SK-N-DZ (cell line): Measurements from ENCODE around the gene SNX8.

ENCODE experiments used
- DNase-seq: peaks from one replicate; pipeline ENCODE4 v3.0.0-alpha.2; 2015; ENCODE audit warnings: low spot score

SNX8 gene

DNA sequence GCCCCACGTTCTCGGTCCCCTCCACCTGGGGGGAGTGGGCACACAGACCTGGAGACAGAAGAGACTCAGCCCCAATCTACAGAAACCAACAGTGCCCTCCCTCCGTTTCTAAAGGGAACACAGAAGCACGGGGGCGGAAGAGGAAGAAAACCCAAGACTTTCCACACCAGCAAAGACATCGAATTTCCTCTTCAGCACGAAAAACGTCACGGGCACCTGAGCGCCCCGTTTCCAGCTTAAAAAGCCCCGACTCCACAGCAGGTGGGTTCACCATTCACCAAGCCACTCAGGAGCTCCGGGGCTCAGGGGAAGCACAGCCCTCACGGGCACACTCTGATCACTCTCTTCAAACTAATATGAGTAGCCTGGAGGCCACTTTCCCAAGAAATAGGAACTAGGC is 52.6 kb downstream of the SNX8 start:
- no peak for DNase-seq

DNA sequence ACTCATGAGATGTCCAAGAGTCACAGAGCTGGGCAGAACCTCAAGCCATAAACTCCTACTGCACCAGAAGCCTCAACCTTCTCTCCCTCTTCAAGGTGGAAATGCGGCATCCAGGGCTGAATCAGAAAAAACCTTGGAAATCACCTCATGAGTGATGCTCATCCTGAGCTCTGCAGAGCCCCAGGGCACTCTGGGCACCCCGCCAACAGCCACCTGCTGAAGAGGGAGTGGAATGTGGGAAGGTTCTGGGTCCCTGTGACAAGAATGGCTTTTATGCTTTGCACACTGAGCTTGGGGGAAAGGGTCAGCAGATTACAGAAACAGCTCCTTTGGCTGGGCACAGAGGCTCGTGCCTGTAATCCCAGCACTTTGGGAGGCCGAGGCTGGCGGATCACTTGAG is 53.4 kb downstream of the SNX8 start:
- DNase-seq = no peak

DNA sequence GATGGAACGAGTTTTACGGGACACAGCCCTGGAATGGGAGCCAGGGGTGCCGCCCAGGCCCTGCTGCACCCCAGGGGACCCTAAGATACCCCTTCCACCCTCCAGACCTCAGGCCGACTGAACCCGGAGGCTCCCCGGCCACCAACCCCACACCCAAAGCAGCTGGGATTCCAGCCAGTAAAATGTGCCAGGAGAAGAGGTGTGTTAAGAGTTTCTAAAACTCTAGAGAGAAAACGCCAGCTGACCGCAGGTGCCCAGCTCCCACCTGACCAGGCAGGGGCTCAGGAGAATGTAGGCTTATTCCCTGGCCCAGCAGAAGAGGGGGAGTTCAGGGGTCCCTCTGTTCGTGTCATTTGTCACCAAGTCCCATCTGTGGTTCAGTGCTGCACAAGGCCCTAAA is 54.8 kb downstream of the SNX8 start:
- no peak for DNase-seq

DNA sequence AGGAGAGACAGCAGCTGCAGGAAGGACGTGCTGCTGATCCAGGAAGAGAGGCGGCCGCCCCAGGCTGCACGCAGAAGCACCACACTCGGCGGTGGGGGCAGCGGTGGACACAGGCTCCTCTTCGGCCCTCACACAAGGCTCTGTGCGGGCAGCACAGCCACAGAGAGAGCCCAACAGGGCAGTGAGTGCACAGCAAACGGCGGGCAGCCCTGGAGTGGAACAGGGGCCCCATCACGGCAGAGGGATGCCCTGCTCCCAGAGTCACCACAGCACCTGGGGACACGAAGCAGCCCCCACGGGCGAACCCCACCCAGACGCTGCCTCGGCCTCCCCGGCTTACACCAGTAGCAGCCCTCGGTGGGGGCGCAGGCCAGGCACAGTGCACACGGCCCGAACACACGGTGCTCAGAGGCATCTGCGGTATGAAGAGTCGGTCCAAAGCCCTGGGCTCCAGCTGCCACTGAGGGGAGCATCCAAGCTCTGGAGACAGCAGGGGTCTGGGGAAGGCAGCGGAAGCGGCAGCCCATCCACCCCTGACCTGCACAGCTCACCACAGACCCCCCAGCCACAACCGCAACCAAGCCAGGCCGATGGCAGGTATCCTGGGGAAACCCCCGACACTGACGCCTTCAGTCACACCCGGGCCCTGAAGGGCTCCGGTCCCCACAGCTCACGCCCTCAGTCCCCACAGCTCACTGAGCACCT is 55.4 kb downstream of the SNX8 start:
- no peak for DNase-seq

DNA sequence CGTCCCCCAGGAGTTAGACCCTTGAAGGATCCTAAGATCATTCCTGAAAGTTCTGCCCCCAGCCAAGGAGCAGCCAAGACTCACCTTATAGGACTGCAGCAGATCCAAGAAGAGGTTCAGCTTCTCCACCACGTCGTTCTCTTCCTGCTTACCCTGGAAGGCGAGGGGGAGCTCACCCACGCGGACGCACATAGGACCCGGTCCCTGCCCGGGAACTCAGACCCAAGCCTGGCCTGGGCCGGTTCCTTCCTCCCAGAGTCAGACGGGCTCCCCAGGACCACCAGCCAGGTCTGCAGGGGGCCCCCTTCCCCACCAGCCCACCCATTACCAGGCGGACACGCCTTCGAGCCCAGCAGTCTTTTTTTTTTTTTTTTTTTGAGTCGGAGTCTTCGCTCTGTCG is 56.6 kb downstream of the SNX8 start:
- no peak for DNase-seq

DNA sequence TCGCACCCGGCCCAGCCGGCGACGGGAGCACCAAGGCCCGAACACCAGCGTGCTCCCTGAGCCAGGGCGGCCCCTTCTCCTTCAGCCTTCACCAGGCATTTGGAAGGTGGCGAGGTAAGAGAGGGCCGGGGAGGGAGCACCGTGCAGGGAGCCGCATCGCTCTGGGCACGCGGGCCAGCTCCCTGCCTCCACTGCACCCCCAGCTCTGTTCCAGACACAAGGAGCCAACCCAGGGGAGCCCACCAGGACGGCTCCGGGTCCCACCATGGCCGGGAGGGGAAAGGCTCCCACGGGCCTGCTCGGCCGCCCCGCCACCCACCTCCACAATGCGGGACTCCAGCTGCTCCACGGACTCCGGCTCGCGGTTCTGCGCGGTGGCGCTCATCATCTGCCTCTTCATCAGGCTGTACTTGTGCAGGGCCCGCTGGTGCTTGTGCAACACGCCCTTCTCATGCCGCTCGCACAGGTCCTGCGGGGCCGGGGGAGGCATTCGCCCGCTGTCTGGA is 57.1 kb downstream of the SNX8 start:
- DNase-seq = no peak

DNA sequence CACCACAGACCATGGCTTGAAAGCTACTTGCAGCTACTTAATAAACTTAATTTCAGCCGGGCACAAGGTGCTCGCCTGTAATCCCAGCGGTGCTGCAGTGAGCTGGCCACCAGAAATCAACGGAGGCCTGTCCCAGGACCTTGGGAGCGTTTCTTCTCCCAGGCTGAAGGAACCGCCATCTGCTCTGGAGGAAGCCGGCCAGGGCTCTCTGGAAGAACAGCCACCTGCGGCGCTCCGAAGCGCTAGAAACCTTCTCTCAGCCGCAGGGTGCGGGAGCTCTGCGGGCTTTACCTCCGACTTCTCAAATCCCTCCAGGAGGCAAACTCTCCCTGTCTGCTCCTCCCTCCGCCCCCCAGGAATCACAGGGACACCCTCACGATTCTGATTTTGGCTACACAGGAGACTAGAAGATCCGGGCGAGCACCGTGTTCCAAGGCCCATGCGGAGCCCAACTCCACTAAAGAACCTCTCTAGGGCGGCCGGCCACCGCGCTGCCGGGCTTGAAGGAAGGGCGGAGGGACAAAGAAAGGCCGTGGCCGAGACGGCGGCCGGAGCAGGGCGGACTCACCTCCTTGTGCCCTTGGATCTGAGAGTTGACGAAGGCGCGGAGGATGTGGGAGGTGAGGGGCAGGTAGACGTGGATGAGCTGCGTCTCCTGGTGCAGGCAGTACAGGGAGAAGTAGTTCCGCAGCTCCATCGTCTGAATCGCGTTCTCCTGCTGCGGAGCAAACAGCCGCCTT is 57.8 kb downstream of the SNX8 start:
- no peak for DNase-seq

DNA sequence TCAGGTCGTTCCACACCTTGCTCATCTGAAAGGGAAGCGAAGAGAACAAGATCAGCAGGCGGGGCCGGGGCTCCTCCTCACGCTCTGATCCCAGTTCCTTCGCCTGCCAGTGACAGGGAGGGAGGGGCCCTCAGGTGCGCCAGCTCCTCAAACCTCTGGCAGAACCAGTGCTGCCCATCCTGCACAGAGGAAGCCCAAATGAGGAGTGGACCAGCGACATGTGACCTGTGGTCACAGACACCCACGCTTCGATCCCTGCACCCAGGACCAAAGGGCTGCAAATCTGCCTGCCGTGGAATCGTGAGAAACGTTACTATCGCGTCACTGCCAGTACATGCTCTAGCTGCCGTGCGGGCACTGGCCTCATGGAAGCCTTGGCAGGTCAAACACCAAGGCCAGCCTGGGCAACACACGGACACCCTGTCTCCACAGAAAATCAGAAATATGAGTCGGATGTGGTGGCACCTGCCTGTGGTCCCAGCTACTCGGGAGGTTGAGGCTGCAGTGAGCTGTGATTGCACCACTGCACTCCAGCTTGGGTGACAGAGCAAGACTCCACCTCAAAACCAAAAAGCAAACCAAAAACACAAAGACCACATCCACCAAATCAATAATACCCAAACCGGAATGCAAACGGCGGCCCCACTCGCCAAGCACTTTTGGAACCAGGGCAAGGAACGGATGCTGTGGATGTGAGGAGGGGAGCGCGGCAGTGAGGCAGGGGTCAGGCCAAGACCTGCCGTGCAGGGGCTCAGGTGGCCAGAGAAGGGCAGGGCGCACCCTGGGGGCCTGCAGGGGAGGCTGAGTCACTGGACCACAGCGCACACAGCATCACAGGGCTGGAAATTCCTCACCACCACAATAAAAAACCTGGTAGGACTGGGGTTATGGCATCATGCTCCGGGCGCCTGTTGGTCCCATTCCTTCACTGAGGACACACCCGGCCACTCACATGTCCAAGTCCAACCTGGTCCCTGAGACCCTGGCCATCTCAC is 58.8 kb downstream of the SNX8 start:
- no peak for DNase-seq

DNA sequence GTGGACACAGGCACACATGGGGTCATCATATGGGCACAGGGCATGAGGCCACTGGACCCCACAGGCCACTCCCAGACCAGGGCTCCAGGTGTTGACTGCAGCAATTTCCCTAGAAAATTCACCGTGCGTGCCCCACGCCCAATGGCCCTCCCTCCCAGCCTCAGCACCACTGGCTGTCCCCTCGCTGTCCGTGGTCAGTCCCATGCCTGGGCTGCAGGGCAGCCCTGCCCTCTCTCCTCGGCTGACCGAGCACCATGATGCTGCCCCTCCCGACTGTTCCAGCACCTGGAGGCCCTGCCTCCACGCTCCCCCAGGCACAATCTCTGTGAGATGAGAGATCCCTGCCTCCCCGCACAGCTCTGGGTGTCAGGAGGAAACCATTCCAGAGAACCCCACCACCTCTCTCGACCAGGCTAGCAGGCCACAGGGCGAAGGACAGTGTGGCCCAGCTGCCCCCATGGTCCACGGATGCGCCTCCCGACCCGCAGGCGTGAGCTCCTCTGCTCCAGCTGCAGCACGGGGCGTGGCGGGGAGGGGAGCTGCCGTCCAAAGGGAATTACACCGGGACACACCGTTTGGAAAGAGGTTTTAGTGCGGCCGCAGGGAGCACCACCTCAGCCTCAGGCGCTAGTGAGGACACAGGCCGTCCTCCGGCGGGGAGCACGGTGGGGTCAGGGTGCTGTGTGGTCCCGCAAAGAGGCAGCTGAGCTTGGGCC is 59.7 kb downstream of the SNX8 start:
- no peak for DNase-seq

DNA sequence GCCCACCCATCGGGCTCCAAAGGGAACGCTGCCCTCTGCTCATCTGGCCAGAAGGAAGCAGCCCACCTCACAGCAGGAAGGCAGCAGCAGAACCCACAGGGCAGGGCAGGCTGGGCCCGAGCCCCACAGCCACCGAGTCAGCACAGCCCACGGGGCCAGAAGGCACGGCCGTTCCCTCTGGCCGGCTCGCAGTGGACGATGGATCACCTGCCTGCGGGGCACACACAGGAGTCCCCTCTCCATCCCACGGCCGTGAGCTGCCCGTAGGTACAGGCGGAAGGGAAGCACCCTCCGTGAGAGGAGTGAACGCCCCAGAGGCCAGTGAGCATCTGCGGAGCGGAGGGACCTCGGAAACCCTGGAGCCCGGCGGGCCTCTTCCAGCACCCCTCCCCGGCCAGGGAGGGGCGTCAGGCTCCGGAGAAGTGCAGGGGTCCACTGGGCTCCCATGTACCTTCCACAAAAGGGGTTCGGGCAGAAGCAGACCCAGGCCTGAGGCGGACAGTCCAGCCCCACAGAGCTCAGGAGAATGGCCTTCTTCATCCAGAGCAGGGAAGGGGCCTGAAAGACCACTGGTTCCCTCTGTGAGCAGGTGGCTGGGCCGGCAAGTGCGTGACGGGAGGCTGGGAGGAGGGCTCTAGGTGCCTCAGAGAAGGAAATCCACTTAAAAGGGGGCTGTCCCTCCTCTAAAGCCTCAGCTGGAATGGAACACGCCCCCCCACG is 60.6 kb downstream of the SNX8 start:
- DNase-seq = no peak

DNA sequence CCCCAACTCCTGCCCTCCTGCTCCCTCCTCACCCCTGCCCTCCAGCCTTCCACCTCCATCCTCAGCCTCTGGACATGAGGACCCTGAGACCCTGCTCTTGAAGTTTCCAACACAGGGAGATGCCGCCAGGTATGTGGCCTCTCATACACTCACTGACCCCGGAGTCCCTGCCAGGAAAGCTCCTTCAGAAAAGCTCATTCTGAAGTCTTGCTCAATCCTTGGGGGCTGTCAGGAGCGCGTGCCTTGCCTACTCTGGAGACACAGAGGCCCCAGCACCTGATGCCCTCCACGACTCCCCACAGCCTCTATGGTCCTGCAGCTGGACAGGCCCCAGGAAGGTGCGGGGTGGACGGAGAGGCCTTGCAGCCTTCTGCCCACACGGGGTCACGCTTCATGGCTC is 61.2 kb downstream of the SNX8 start:
- DNase-seq = no peak

DNA sequence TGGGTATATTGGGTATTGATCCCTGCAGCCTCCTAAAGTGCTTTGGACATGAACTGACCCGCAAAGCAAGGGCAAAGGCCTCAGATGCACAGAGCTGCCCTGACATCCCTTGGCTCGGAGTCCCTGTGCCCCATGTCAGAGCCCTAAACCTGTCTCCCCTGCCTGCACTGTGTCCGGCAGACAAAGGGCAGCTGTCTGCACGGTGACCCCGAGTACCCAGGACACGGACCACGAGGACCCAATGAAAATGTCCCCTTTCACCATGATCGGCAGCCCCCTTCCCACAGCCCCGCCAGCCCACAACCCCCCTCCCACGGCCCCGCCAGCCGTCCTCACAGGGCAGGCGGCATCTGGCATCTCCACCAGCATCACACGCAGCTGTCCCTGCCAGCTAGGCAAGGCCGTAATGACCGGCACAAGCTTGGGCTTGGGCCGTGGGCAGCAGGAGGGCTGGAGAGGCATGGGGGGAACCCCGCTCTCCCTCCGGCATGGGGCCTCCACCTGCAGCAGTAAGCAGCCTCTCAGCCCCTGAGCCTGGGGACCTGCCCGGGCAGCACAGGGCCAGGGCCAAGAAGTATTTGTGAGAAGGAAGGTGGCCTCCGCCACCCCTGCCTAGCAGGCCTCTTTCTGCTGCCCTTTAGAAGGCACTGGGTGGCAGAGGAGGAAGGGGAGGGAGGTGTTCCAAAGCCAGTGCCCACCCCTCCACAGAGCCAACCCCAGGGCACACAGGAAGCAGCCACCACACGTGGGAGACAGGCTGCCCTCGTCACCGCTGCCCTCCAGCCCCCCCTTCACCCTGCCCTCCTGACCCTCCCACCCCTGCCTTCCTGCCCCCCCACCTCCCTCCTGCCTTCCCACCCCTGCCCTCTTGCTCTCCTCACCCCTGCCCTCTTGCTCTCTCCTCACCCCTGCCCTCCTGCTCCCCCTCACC is 62.1 kb downstream of the SNX8 start:
- no peak for DNase-seq

DNA sequence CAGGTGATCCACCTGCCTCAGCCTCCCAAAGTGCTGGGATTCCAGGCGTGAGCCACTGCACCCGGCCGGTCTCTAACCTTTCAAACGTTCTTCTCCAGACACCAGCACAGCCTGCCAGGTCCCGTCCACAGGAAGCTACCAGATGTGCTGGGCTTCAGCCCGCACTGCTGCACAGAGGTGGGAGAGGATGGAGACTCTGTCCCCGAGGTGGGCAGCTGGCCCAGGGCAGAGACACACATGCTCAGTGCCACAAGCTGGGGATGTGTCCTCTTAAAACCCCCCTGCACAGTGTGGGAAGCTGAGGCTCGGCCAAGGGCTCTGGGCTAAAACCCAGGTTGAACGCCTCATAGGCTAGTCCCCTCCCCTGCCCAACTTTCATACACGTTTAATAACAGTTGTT is 62.9 kb downstream of the SNX8 start:
- DNase-seq = no peak

DNA sequence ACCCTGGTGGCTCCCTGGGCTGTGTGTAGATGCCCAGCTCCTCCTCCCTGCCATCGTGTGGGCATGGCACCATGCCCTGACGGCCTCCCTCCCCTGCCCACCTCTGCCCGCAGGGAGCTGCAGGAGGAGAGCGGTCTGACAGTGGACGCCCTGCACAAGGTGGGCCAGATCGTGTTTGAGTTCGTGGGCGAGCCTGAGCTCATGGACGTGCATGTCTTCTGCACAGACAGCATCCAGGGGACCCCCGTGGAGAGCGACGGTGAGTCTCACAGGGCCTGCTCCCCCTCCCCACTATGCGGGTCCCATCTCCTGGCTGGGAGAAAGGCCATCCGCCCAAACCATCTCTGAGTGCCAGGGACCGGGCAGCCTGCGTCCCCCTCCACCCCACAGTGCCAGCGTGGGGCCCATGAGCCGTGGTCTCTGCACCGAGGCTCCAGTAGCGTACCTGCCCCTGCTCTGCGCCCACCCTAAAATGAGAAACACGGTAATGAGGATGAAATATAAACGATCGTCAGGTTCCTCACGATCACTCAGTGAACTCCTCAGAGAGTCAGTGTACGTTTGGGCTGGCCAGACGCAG is 64.4 kb downstream of the SNX8 start:
- DNase-seq = no peak

DNA sequence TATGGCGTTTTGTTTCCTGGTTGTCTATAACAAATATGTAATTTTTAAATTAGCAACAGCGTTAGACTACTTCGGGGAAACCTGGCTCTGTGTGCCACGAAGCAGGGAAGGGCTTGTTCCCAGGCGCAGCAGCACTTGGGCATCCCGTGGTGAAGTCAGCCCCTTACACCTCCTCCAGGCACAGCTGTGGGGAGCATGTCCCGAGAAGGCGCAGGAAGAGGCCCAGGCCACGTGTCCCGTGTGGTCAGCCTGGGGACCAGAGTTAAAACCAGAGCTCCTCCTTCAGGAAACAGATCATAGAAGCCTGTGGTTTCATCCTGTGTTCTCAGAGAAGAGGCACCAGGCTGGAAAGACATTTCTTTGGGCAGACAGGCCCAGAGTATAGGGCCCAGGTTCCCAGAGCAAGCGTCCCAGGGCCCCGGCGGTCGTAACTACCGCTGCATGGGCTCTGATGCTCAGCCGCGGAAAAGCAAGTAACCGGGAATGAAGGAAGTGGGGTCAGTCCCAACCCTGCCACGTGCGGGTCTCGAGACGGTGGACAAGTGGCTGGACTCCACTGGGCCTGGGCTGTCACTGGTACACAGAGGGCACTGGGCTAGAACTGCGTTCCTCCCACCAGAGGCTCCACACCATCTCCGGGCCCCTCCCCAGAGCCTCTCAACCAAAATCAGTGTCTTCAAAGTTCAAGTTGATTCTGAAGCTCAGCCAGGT is 65.1 kb downstream of the SNX8 start:
- no peak for DNase-seq

DNA sequence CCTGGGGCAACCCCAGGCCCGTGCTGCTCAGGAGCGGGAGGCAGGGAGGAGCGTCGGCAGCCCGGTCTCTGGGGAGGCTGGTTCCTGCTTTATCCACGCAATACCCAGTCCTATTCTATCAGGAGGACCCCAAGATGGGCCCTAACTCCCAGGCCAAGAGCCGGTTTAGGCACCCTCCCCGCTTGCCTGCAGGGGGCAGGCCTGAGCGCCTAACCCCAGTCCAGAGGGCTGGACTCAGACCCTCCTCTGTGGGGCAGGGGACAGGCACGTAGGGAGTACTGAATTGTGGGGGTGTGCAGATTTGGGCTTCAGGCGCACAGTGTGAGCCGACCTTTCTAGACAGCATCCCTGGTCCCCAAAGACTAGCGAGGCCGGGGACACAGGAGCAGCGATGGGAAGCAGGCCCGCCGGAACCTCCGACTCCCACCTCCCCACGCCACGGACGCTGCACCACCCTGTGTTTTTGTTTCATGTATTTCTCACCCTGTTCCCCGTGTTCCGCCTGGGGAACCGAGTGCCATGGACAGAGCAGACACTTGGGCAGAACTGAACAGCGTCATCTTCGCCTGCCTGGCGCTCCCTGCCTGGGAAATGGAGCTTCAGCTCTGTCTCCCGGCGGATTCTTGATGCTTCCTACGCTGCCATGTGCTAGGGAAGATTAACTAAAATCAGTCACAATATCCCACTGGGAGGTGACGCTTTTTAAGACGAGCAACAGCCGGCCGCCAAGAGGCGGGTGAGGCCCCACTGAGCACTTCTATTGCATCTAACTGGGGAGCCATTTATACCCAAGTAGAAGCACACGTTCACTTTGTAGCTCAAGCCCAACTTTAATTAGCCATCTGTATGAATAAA is 66.9 kb downstream of the SNX8 start:
- DNase-seq = no peak

DNA sequence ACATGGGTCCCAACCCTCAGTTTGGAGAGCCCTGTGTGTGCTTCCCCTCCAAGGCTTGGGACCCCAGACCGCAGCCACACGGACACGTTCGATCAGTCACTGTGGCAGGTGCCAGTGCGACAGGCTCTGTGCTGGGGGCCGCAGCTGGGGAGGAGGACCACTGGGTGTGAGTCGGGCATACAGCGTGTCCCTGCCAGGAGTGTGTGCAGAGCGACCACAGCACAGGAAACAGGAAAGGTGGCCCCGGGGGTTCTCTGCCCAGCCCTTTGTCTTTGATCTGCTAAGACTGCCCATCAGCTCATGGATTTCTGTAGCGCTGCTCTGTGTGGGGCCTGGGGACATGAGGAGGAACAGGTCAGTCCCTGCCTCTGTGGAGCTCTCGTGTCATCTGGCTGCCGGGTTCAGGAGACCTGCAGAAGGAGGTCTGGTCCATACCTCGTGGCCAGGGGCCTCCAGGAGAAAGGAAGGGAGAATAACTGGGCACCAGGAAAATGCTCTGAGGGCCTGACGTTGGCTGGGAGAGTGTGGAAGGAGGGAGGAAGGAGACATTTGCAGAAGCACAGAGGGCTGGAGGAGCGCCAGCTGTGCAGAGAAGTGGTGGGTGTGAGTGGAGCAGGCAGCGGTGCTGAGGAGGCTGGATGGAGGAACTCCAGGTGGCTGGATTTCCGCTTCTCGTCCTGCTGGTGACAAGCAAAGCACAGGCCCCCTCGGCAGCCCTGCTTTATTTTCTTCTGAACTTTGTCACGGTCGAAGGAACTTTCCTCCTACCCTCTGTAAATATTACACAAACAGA is 68.2 kb downstream of the SNX8 start:
- DNase-seq = no peak
